RWPE2 (cell line): Measurements from ENCODE around the gene GAB2.

Experiments used
- ATAC-seq: fragments of 200-7000 bp; cut with Tn5 transposase; 3 replicates; pipeline ENCODE4 v1.9.1; 2021; ENCODE audit warnings: low read depth
- DNase-seq: peaks from one replicate; pipeline ENCODE4 v3.0.0-alpha.2; 2020; ENCODE audit warnings: low spot score
- H3K27ac ChIP-seq: fragments of 450-650 bp; 2 replicates; pipeline ENCODE4 v1.5.1; 2017; ENCODE audit warnings: mild to moderate bottlenecking; ENCODE audit not compliant: poor library complexity, severe bottlenecking
- H3K27me3 ChIP-seq: fragments of 250-450 bp; sonication (Bioruptor Pico); 2 replicates; pipeline ENCODE4 v1.5.1; 2021; ENCODE audit warnings: mild to moderate bottlenecking, moderate library complexity; ENCODE audit not compliant: insufficient read depth, poor library complexity, severe bottlenecking
- H3K36me3 ChIP-seq: fragments of 250-450 bp; sonication (Bioruptor Pico); 2 replicates; pipeline ENCODE4 v1.5.1; 2020; ENCODE audit warnings: low read depth, mild to moderate bottlenecking, moderate library complexity
- H3K4me1 ChIP-seq: fragments of 250-450 bp; sonication (Bioruptor Pico); 2 replicates; pipeline ENCODE4 v1.5.1; 2021; ENCODE audit warnings: mild to moderate bottlenecking, moderate library complexity; ENCODE audit not compliant: insufficient read depth, poor library complexity, severe bottlenecking
- H3K4me3 ChIP-seq: fragments of 250-450 bp; sonication (Bioruptor Pico); 2 replicates; pipeline ENCODE4 v1.5.1; 2021; ENCODE audit warnings: mild to moderate bottlenecking, moderate library complexity; ENCODE audit not compliant: severe bottlenecking
- H3K9me3 ChIP-seq: fragments of 250-450 bp; sonication (Bioruptor Pico); 2 replicates; pipeline ENCODE4 v1.5.1; 2021; ENCODE audit warnings: mild to moderate bottlenecking, moderate library complexity; ENCODE audit not compliant: severe bottlenecking
- CTCF ChIP-seq: fragments of 450-650 bp; IDR thresholded peaks from one replicate; pipeline ENCODE4 v1.5.1; 2017; ENCODE audit warnings: mild to moderate bottlenecking, moderate library complexity; ENCODE audit not compliant: poor library complexity, severe bottlenecking

GAB2 gene

GRCh38 chr11:78386215-78386941 lies 31.2 kb downstream of the GAB2 start:
- no peak overlapping the region for H3K27ac ChIP-seq
- ATAC-seq (no peak), DNase-seq (no peak)
- no peaks in the 10 kb centered on the region for H3K9me3 ChIP-seq
- H3K4me1 ChIP-seq, result no peaks in the 10 kb centered on the region
- H3K36me3 ChIP-seq, result no peaks in the 10 kb centered on the region
- no peak overlapping the region for H3K4me3 ChIP-seq
- no peaks in the 10 kb centered on the region for H3K27me3 ChIP-seq
- no peak for TF ChIP-seq CTCF

GRCh38 chr11:78385205-78385604 lies 32.4 kb downstream of the GAB2 start:
- Histone ChIP-seq H3K27me3 (no peaks in the 10 kb centered on the region), H3K4me3 (no peak overlapping the region), H3K36me3 (no peaks in the 10 kb centered on the region), H3K4me1 (no peaks in the 10 kb centered on the region), H3K27ac (no peak overlapping the region), H3K9me3 (no peaks in the 10 kb centered on the region)
- no peak for TF ChIP-seq CTCF
- ATAC-seq, result no peak
- no peak for DNase-seq

- Histone ChIP-seq H3K9me3 (no peaks in the 10 kb centered on the region), H3K4me1 (no peaks in the 10 kb centered on the region), H3K36me3 (no peaks in the 10 kb centered on the region), H3K27me3 (no peaks in the 10 kb centered on the region), H3K4me3 (no peak overlapping the region), H3K27ac (no peak overlapping the region)
- DNase-seq, result no peak
- ATAC-seq, result no peak
- TF ChIP-seq CTCF, result no peak
Observed at GRCh38 chr11:78384231-78384630, 33.4 kb downstream of the GAB2 start.

GRCh38 chr11:78381865-78382264 lies 35.8 kb downstream of the GAB2 start:
- Histone ChIP-seq H3K4me3 (no peak overlapping the region), H3K4me1 (no peaks in the 10 kb centered on the region), H3K27ac (no peak overlapping the region), H3K27me3 (no peaks in the 10 kb centered on the region), H3K9me3 (no peaks in the 10 kb centered on the region), H3K36me3 (no peaks in the 10 kb centered on the region)
- ATAC-seq (no peak), DNase-seq (no peak)
- TF ChIP-seq CTCF, result no peak

- Histone ChIP-seq H3K27me3 (no peaks in the 10 kb centered on the region), H3K36me3 (no peaks in the 10 kb centered on the region), H3K4me3 (no peak overlapping the region), H3K9me3 (no peaks in the 10 kb centered on the region), H3K4me1 (no peaks in the 10 kb centered on the region), H3K27ac (no peak overlapping the region)
- DNase-seq (no peak), ATAC-seq (no peak)
- TF ChIP-seq CTCF, result no peak
Observed at GRCh38 chr11:78380615-78381051, 37.0 kb downstream of the GAB2 start.
